VCaP (cell line): ENCODE data around the gene ULBP2.
"Not testable (repeated sequence)": the region's sequence is repeated elsewhere in the genome, so short reads cannot be mapped to it uniquely, and the experiment has no call there.

ENCODE experiments used
- H3K27ac ChIP-seq: fragments of 450-650 bp; 2 replicates; pipeline ENCODE4 v1.5.1; 2017
- TF ChIP-seq, protein P1 (sequence below): fragments of 450-650 bp; conservative IDR thresholded peaks from 2 replicates; pipeline ENCODE4 v1.5.1; 2017; ENCODE audit warnings: mild to moderate bottlenecking, moderate library complexity

ULBP2 gene

DNA sequence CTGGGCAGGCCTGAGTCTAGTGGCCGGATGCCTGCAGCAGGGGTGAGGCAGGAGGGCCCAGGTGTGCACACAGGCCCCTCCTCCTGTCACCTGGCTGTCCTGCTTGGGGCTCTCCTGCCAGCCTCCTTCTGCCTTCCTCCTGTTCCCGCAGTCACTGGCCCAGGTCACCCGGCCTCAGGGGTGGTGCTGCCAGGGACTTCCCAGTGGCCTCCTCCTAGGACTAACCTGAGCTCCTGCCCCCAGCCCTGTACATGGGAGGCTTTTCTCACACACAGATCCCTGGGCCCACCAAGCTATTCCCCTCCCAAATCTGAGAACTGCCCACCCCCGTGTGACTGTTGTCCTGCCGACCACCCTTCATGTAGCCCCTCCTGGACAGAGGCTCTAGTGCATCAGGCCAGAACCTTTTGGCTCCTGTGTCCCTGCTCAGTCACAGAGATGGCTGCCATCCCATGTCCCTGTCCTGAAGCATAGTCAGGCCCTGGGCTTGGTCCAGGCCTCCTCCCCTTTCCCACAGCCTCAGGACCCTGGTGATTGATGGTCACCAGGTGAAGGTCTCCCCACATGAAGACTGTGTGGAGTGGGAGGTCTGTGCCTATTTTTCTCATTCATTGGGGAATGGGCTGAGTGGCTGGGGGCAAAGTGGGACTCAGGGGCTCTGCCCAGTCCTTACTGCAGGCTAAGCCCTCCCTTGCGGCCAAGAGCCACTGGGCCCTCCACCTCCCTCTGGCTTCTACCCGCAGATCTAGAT, 20.8 kb downstream of the ULBP2 start:
- TF ChIP-seq, protein P1, sequence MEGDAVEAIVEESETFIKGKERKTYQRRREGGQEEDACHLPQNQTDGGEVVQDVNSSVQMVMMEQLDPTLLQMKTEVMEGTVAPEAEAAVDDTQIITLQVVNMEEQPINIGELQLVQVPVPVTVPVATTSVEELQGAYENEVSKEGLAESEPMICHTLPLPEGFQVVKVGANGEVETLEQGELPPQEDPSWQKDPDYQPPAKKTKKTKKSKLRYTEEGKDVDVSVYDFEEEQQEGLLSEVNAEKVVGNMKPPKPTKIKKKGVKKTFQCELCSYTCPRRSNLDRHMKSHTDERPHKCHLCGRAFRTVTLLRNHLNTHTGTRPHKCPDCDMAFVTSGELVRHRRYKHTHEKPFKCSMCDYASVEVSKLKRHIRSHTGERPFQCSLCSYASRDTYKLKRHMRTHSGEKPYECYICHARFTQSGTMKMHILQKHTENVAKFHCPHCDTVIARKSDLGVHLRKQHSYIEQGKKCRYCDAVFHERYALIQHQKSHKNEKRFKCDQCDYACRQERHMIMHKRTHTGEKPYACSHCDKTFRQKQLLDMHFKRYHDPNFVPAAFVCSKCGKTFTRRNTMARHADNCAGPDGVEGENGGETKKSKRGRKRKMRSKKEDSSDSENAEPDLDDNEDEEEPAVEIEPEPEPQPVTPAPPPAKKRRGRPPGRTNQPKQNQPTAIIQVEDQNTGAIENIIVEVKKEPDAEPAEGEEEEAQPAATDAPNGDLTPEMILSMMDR = no peak
- peak overlapping the region; percentile 83 for H3K27ac ChIP-seq

DNA sequence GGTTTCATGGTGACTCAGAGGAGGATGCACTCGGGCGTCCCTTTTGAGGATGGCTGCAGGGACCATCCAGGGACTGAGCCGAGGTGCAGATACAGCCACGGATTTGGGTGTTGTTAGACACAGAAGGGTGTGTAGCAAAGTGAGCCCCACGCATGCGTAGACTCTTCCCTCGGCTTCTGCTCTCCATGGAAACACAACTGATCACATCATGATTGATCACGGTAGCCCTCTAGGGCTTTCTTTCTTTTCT, 21.3 kb downstream of the ULBP2 start:
- peak overlapping the region; percentile 83 for H3K27ac ChIP-seq
- TF ChIP-seq, protein P1 = no peak

DNA sequence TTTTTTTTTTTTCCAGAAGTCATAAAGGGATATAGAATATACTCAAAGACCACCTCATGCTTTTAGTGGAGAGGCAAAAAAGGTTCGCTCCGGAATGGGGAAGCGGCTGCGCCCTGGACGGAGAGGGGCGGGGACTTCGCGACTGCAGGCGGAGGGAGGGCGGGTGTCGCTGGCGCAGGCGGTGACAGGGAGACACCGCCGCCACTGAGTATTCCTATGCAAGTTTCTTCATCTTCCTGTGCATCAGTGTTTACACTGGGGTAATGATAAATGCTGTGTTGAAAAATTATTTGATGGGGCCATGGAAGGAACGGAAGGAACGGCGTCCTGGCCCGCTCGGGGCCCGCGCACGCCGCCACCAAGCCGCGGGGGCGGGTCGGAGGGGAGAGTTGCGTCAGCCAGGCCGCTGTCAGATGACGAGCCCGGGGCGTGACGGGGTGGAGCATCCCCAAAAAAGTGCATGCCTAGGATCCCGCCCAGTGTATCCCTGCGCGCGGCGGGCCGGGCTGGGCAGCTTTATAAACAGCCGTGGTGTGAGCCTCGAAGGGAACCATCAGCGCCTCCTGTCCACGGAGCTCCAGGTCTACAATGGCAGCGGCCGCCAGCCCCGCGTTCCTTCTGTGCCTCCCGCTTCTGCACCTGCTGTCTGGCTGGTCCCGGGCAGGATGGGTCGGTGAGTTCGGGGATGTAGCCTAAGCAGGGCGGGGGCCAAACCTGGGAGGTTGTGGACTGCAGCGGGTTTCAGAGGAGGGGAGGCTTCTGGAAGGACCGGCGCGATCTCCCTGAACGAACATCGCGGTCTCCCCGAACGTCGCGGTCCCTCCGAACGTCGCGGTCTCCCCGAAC, 21.9 kb downstream of the ULBP2 start, which contains the start of gene ULBP1:
Gene ULBP1 (plus strand): TSS at position 482 of the 846 bp plus-strand sequence. CDS start 107 bp downstream, at position 589.
- TF ChIP-seq, protein P1 = no peak; the same call in 1 of the 2 replicates
- H3K27ac ChIP-seq = peak within 1 kb of the TSS; percentile 83

DNA sequence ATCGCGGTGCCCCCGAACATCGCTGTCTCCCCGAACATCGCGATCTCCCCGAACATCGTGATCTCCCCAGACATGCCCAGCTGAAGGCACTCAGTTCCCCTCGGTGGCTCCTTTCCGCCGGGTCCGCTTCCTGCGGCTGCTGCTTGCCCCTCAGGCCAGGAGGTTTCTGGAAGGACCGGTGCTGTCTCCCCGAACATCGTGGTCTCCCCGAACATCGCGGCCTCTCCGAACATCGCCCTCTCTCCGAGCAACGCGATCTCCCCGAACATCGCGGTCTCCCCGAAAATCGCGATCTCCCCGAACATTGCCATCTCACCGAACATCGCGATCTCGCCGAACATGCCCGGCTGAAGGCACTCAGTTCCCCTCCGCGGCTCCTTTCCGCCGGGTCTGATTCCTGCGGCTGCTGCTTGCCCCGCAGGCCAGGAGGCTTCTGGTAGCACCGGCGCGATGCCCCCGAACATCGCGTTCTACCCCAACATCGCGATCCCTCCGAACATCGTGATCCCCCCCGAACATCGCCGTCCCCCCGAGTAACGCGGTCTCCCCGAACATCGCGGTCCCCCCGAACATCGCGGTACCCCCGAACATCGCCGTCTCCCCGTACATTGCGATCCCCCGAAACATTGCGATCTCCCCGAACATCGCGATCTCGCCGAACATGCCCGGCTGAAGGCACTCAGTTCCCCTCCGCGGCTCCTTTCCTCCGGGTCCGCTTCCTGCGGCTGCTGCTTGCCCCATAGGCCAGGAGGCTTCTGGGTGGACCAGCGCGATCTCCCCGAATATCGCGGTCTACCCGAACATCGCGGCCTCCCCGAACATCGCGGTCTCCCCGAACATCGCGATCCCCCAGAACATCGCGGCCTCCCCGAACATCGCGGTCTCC, 22.7 kb downstream of the ULBP2 start:
- peak overlapping the region; percentile 83 for H3K27ac ChIP-seq
- TF ChIP-seq, protein P1 = no peak

DNA sequence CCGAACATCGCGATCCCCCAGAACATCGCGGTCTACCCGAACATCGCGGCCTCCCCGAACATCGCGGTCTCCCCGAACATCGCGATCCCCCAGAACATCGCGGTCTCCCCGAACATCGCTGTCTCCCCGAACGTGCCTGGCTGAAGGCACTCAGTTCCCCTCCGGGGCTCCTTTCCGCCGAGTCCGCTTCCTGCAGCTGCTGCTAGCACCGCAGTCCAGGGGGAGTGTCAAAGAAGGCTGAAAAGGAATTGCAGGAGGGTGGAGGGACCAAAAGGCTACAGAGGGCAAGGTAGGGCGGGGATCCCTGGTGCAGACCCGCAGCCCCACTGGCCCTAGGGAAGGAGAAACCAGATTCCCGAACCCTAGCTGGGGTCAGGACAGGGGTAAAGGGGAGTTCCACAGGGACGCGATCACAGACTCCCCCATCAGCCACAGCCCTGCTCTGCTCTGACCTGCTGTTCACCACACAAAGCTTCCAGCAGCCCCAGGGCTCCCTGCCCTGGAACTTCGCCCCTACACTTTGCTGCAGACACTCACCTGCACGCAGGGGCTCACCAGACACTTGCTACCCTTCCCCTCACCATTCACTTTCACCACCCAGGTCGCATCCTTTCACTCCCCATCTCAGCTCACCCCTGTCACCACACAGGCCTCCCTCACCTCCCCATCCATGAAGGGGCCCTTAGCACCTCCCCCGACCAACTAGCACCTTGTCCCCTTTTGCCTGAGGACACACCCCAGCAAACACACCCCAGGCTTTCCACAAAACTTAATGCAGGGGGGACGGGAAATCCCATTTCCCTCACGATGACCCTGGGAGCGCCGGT, 23.6 kb downstream of the ULBP2 start:
- TF ChIP-seq, protein P1 = no peak
- H3K27ac ChIP-seq = no peak overlapping the region

DNA sequence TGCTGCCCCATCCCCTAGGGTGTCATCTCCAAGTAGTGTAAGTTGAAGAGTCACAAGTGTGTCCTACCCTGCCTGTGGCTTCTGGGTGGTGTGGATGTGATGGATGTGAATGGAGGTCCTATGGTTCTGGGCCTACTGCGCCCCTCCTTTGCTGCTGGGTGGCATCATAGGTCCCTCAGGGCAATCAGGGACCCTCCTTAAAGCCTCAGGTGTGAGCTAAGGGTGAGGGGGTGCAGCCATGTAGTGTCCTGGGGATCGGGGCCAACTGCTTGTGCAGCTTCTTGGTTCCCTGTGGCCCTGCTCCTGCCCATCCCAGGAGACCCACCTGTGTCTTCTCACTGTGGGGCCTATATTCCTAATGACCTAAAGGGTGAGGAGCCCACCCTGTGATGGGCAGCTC, 24.5 kb downstream of the ULBP2 start:
- not testable (repeated sequence) for H3K27ac ChIP-seq

DNA sequence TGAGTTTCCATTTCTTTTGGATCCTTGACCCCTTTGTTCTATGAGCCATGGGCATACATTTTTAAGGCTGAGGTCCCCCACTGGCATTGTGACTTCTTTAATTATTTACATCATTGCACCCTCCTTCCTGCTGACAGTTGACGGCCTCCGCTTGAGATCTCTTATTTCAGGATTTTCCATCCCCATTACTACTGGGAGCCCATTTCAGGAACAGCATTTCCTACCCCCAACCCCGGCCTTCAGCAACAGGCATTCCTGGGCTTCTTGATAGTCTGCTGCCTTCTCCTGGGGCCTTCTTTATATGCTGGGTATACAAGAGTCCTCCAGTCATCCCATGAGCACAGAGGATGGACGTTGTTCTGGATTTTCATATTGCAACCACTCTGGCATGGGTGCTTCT, 25.8 kb downstream of the ULBP2 start:
- no peak overlapping the region for H3K27ac ChIP-seq

DNA sequence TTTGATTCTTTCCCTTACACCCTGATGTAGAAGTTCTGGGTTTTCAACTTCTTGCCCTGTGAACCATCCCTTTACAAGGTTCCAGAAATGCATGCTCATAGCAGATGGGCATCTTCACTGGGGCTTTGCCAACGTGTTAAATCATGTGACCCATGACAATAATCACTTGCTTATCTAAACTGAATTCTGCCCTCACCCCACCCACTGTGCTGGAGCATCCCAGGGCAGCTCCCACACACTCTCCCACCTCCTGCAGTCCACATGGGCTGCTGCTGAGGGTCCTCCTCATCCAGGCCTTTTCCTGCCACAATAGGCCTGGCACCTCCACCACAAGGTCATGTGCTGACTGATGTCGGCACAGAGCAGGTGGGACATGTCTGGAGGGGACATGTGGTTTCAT, 26.2 kb downstream of the ULBP2 start:
- not testable (repeated sequence) for H3K27ac ChIP-seq

More for the DNA sequence above, 25.8 kb downstream of the ULBP2 start:
- TF ChIP-seq, protein P1 = no peak

DNA sequence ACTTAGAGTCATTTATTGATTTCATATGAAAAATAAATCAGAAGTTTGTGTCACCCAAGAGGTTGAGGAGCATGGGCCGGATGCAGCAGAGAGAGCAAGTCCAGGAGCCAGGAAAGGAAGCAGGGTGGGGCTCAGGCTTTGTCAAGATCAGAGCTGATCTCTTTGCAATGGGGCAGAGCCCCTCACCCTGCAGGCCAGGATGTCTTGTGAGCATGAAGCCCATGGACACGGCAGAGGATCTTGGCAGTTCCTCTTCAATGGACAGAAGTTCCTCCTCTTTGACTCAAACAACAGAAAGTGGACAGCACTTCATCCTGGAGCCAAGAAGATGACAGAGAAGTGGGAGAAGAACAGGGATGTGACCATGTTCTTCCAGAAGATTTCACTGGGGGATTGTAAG, 27.1 kb downstream of the ULBP2 start:
- not testable (repeated sequence) for H3K27ac ChIP-seq
